COLO668 (cell line): Measurements from ENCODE around the gene FXYD2.
"Not testable (repeated sequence)": the region's sequence is repeated elsewhere in the genome, so short reads cannot be mapped to it uniquely, and the experiment has no call there.

Experiments used
- DNase-seq: peaks from one replicate; lab custom pipeline; 2025; ENCODE audit not compliant: unreplicated experiment; lab: John Stamatoyannopoulos, UW

Gene FXYD2

GRCh38 chr11:117824571-117825537 lies at the start of gene FXYD2:
FXYD2 (minus strand) TSS chr11:117824744; CDS start chr11:117824678, 66 bp downstream.
- DNase-seq, result peak; percentile 27

- DNase-seq, result no peak
Measured at GRCh38 chr11:117873828-117874125, 49.2 kb upstream of the FXYD2 start.

- DNase-seq, result no peak
Measured at GRCh38 chr11:117872975-117873827, 48.7 kb upstream of the FXYD2 start.

- DNase-seq, result no peak
Measured at GRCh38 chr11:117872420-117872961, 47.9 kb upstream of the FXYD2 start.

- no peak for DNase-seq
Measured at GRCh38 chr11:117871784-117872183, 47.2 kb upstream of the FXYD2 start.

- no peak for DNase-seq
Measured at GRCh38 chr11:117871160-117871559, 46.6 kb upstream of the FXYD2 start.

- peak; percentile 57 for DNase-seq
Measured at GRCh38 chr11:117870103-117870952, 45.8 kb upstream of the FXYD2 start.

GRCh38 chr11:117869604-117870003 lies 45.1 kb upstream of the FXYD2 start:
- DNase-seq, result no peak

- peak; percentile 52 for DNase-seq
Measured at GRCh38 chr11:117868815-117869561, 44.4 kb upstream of the FXYD2 start.

- DNase-seq, result no peak
Measured at GRCh38 chr11:117868088-117868487, 43.5 kb upstream of the FXYD2 start.

GRCh38 chr11:117866526-117866925 lies 42.0 kb upstream of the FXYD2 start:
- DNase-seq, result no peak

- DNase-seq, result not testable (repeated sequence)
Measured at GRCh38 chr11:117865546-117865945, 41.0 kb upstream of the FXYD2 start.

GRCh38 chr11:117863383-117863782 lies 38.8 kb upstream of the FXYD2 start:
- DNase-seq, result no peak

- DNase-seq, result no peak
Measured at GRCh38 chr11:117862753-117863152, 38.2 kb upstream of the FXYD2 start.

- DNase-seq, result no peak
Measured at GRCh38 chr11:117862019-117862725, 37.6 kb upstream of the FXYD2 start.

GRCh38 chr11:117861151-117862018 lies 36.8 kb upstream of the FXYD2 start:
- DNase-seq, result peak; percentile 79

- no peak for DNase-seq
Measured at GRCh38 chr11:117860139-117860538, 35.6 kb upstream of the FXYD2 start.

GRCh38 chr11:117859488-117860112 lies 35.1 kb upstream of the FXYD2 start:
- DNase-seq, result no peak
